Measurements from ENCODE around the gene MAPK8IP3.
A peak's percentile ranks its signal among the peaks of the same experiment; 100 is the strongest.
"Not testable (repeated sequence)": the region's sequence is repeated elsewhere in the genome, so short reads cannot be mapped to it uniquely, and the experiment has no call there.

The MAPK8IP3 gene

DNA sequence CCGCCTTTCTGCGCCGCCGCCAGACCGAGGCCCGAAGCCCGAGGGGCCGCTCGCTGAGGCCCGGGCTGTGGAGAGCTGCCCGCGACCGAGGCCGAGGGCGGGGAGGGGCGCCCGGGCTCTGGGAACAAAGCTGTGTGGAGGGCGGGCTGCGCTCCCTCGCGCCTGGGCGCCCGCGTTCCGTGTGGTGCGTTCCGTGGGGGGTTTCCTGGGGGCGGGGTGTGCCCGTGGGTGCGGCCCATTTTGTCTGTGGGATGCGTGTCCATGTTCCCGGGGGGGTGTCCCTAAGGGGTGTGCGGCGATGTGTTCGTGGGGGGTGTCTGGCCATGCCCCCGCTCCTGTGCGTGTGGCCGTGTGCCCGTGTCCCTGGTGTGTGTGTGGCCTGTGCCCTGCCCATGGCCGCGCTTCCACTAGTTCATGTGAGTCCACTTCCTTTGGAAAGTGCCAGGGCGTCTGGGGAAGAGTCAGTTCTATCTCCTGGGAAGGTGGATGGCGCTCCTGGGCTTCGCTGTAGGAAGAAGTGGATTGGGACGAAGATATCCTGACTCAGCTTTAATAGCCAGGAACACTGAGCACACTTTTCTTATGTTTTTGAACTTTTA is 27.4 kb upstream of the MAPK8IP3 start:
- peak; percentile 44 for DNase-seq (ENCODE audit: low spot score)

- no peak for DNase-seq (ENCODE audit: low spot score)
Observed at GRCh38 chr16:1680361-1680760, 25.6 kb upstream of the MAPK8IP3 start.

GRCh38 chr16:1681032-1681431 is 25.0 kb upstream of the MAPK8IP3 start:
- DNase-seq (ENCODE audit: low spot score): peak; percentile 64

DNA sequence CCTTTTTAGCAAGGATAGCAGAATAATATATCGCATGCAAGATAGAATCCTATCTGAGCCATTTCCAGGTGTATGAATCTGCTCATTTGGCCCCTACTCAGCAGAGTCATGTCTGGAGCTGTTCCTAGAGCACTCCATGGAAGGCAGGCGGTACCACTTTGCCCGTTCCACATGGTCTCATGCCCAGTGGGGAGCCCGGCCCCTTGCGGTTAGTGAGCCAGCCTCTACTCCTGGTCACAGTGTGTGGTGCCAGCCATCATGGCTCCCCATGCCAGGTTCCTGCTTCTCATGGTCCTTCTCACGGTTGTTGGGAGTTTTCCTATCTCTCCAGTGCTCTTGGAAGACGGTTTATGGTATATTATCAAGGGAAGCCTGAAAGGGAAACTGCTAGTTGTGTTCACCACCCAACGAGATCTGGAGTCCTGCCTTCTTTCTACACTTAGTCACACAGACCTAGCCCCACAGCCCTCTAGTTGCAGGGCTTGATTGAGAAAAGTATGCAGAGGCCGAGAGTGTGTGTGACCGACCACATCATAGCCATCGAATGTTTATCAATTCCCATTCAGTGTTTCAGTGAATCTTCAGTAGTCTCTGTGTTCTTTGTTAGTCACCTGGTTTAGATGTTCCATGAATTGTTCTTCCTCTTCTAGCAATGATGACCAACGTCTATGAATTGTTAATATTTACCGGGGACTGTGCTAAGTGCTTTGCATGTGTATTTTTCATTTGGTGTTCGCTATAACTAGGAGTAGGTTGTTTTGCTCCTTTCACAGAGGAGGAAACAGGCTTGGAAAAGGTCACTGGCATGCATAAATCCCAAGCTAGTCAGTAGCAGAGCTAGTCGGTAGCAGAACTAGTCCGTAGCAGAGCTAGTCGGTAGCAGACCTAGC is 18.3 kb upstream of the MAPK8IP3 start:
- peak; percentile 35 for DNase-seq (ENCODE audit: low spot score)

GRCh38 chr16:1688807-1689560 is 17.0 kb upstream of the MAPK8IP3 start:
- DNase-seq (ENCODE audit: low spot score): no peak

DNA sequence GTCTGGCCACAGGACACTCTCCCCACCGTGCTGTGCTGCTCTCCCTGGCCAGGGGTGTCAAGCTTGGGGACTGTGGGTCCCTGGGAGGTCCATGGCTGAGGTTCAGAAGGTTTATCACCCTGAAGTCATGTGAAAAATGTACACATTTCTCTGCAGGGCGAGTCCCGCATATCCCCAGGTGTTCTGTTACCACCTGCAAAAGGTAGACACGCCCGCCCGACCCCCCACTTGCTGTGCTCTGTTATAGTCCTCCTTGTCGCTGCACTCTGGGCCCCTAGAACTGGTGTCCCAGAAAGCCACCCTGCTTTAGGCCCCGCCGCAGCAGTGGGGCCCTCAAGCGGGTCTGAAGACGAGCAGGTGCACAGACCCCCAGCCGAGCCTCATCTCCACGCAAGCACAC is 16.1 kb upstream of the MAPK8IP3 start:
- no peak for DNase-seq (ENCODE audit: low spot score)

DNA sequence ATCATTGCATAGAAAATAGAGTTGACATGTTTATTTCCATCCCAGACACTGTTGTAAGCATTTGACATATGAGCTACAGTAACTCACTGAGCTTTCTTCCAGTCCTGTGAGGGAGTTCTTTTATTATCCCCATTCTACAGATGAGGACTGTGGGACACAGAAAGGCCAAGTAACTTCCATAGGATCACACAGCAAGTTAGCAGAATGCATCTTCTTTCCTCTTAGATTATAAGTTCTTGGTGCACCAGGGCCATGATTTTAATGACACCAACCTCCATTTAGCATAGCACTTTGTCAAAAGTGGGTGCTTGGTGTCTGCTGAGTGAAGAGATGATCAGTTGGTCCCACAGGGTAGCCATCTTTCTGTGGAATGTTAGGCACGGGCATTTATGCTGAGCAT is 15.2 kb upstream of the MAPK8IP3 start:
- no peak for DNase-seq (ENCODE audit: low spot score)

GRCh38 chr16:1691276-1691675 is 14.7 kb upstream of the MAPK8IP3 start:
- DNase-seq (ENCODE audit: low spot score): no peak

- no peak for DNase-seq (ENCODE audit: low spot score)
Observed at GRCh38 chr16:1691956-1692355, 14.0 kb upstream of the MAPK8IP3 start.

GRCh38 chr16:1696863-1697262 is 9.1 kb upstream of the MAPK8IP3 start:
- DNase-seq (ENCODE audit: low spot score): no peak

GRCh38 chr16:1698680-1699079 is 7.3 kb upstream of the MAPK8IP3 start:
- no peak for DNase-seq (ENCODE audit: low spot score)

DNA sequence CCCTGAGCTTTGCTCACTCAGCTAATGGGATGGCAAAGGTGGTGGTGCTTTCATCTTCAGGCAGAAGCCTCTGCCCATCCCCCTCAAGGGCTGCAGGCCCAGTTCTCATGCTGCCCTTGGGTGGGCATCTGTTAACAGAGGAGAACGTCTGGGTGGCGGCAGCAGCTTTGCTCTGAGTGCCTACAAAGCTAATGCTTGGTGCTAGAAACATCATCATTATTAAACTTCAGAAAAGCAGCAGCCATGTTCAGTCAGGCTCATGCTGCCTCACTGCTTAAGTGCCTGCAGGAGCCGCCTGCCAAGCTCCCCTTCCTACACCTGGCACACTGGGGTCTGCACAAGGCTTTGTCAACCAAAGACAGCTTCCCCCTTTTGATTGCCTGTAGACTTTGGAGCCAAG is 5.7 kb upstream of the MAPK8IP3 start:
- DNase-seq (ENCODE audit: low spot score): no peak

DNA sequence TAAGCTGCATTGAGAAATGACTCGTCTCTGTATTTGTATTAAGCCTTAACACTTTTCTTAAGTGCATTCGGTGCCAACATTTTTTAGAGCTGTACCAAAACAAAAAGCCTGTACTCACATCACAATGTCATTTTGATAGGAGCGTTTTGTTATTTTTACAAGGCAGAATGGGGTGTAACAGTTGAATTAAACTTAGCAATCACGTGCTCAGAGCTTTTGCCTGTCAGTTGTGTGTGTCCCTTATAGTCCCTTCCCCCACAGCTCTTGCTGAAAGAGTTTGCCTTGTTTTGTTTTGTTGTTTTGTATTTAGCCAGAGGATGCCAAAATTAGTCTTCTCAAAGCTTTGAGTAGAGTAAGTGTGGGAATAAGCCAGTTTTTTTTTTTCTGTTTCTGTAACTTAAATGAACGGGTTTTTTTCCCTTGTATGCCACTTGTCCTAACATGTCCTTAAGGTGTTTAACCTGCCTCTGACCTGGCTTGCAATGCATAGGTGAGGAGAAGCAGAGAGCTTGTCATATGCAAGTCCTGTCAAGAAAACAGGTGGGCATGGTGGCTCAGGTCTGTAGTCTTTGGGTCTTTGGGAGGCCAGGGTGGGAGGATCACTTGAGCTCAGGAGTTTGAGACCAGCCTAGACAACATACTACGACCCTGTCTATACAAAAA is 4.6 kb upstream of the MAPK8IP3 start:
- DNase-seq (ENCODE audit: low spot score): no peak

- DNase-seq (ENCODE audit: low spot score): not testable (repeated sequence)
Observed at GRCh38 chr16:1705324-1705687, 689 bp upstream of the MAPK8IP3 start.

- DNase-seq (ENCODE audit: low spot score): no peak
Observed at GRCh38 chr16:1706386-1707192, 594 bp downstream of the MAPK8IP3 start.

DNA sequence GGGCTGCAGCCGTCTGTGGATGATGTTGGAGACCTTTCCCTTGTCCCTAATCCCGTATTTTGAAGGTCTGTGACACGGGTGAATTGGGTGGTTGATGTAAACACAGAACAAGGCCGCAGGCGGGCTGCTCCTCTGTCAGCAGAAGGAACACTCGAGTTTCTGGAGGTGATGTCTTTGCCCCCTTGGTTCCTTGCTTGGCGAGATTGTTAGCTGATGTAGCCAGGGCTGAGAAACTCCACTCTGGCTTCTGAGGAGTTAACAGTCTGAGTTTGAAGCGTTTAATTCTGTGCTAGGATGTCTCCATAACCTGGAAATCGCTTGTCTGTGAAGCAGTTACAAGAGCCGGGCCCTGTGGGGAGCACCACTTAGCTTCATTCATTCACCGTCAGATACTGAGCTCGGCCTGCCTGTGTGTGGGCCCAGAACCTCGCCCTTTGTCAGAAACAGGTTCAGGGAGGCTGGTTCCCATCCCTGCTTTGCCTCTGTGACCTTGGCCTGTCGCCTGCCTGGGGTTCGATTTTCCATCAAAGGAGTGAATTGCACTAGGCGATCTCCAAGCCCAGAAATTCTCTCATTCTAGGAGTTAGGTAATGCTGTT is 1.3 kb downstream of the MAPK8IP3 start:
- DNase-seq (ENCODE audit: low spot score): peak; percentile 38

- no peak for DNase-seq (ENCODE audit: low spot score)
Observed at GRCh38 chr16:1708083-1708767, 2.2 kb downstream of the MAPK8IP3 start.

- DNase-seq (ENCODE audit: low spot score): no peak
Observed at GRCh38 chr16:1708768-1709180, 2.8 kb downstream of the MAPK8IP3 start.

DNA sequence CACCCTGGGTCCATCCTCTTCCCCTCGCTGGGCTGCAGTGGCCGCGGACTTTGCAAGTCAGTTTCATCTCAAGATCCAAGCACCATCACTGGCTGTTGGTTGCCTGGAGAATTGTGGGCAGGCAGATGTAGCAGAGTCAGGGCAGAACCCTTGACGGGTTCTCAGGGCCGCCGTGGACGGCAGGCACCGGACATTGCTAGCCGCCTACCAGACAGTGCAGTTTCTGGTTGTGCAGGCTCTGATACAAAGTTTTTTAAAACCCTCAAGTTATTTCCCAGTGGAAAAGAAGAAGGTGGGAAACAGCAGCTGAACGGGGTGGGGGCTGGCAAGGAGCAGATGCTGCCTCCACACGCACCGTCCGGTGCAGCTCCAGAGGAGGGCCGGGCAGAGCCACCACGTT is 3.4 kb downstream of the MAPK8IP3 start:
- no peak for DNase-seq (ENCODE audit: low spot score)

DNA sequence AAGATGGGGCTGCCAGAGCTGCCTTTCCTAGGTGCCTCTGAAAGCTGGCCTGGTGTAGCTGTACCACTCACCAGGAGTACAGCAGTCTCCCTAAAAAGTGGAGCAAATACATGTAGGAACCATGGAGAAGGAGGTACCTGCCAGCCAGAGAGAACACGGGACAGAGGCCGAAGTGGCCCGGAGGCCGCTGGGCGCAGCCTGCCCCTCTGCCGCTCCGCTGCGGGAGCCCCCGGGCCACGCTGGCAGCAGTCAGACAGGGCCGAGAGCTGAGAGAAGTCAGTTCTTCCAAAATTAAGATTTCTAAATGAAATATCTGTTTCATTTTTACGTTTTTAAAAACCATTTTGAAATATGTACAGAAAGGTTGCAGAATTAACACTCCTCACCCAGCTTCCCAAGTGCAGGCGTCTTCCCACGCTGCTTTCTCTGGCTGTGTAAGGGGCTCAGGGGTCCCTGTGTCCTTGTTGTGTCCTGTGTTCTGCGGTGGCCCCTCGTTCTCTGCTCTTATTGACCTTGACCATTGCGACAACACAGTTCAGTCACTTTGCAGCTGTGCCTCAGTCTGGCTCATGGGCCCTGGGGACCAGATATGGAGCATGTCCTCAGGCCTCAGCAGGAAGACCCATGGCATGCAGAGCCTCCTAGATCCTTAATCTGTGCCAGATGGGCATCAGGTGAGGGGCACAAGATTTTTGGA is 5.0 kb downstream of the MAPK8IP3 start:
- DNase-seq (ENCODE audit: low spot score): no peak
